Occipital lobe (tissue), 2 donors: ENCODE results near the gene MAST4. TPM values are rescaled to one million over a fixed set of nuclear protein-coding genes. Genes with fewer than 3 reads are reported as not detected.

Experiments used
- DNase-seq: peaks from one replicate; lab custom pipeline; 2025; lab: John Stamatoyannopoulos, UW
- total RNA-seq: library from RNA; depleted of rRNA; stranded (reverse); fragments of >200 nt; gene quantifications from one replicate; pipeline ENCODE4 v1.2.3, GENCODE V29; 2014

MAST4 gene
- total RNA-seq, 1 donor from 2014 or later = 13.6 TPM

GRCh38 chr5:66903709-66904108 is 307.5 kb downstream of the MAST4 start:
- no peak for DNase-seq

- no peak for DNase-seq
These were observed 308.0 kb downstream of the MAST4 start for GRCh38 chr5:66904189-66904588.

GRCh38 chr5:66906021-66906420 is 309.8 kb downstream of the MAST4 start:
- DNase-seq = no peak

- no peak for DNase-seq
These were observed 312.0 kb downstream of the MAST4 start for GRCh38 chr5:66908230-66908629.

- DNase-seq = no peak
These were observed 313.2 kb downstream of the MAST4 start for GRCh38 chr5:66909364-66909763.

- no peak for DNase-seq
These were observed 316.6 kb downstream of the MAST4 start for GRCh38 chr5:66912787-66913186.

- DNase-seq = no peak
These were observed 319.3 kb downstream of the MAST4 start for GRCh38 chr5:66915531-66915930.

DNA sequence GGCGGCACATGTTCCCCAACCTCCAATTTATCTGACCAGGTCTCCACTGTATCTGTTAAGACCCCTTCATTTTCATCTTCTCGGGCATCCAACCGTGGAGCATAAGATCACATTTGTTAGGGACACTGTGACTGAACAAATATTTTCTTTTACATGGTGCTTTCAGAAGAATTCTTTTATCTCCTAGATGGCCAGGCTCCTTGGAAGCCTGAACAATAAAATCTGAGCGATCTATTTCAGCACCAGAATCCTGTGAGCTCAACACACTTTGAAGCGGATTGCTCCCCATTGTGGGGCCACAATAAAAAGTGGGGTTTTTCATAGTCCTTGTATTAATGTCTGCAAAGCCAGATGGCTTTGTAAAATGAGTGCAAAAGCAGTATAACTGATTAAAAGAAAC is 326.7 kb downstream of the MAST4 start:
- no peak for DNase-seq

DNA sequence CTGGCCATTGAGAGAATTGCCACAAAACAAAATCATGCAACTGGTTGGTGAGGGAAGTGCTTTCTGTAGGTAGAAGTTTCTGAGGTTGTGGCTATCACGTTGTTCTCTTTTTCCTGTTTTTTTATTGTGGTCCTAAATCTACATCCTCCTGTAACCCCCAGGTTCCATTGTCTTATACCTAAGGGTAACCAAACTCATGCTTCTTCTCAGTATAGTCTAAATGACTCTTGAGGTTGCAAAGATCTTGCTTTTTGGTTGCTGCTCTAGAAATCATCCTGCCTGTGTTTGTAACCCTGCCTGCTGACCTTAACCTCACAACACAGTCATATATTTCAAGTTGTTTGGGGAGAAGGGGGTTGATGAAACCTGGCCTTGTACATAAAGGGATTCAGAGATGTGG is 327.3 kb downstream of the MAST4 start:
- DNase-seq = no peak

DNA sequence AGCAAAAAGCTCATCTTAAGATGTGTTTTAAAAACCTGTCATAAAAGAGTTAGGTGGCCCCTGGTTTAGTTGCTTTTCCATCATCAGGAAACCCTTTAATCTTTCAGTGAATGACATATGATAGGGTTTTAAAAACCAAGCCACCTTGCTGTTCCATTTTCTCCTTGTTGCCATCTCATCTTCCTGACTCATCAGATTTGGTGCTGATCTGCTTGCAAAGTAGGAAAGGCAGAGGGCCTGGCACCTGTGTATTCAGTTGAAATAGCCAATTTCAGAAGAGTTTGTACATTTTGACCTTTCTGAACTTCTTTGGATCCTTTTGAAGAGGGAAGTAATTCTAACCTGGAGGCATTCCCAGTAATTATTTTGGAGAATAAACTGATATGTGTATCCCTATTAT is 327.7 kb downstream of the MAST4 start:
- no peak for DNase-seq

- no peak for DNase-seq
These were observed 330.9 kb downstream of the MAST4 start for GRCh38 chr5:66927140-66927539.

DNA sequence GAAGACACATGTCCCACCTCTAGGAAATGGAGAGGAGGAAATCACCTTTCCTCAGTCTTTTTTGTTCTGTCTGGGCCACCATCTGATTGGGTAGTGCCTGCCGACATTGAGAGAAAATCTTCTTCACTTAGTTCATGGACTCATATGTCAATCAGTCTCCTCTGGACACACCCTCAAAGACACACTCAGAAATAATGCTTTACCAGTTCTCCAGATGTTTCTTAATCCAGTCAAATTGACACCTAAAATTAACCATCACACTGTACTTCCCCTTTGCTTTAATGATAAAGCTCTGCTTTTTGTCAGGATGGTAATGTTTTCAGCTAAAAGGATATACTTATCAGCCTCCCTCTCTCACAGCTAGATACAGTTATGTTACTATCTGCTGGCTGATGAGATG is 333.1 kb downstream of the MAST4 start:
- DNase-seq = no peak

DNA sequence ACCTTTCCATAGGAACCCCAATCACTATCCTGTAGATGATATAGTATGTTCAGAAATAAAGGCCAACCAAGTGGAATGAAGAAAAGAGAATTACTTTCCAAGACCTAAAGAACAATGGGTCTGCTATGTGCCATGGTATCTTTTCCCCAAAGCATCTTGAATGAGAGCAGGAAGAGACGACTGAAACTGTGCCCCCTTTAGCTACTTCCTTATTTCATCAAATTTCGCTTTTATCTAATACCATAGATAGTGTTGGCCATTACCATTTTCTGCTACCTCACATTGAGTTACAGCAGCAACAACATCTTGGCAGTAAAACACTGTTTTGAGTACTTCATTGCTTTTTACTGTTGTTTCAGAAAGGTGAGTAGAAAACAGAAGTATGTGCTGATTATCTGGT is 333.8 kb downstream of the MAST4 start:
- no peak for DNase-seq

- no peak for DNase-seq
These were observed 335.5 kb downstream of the MAST4 start for GRCh38 chr5:66931651-66932050.

DNA sequence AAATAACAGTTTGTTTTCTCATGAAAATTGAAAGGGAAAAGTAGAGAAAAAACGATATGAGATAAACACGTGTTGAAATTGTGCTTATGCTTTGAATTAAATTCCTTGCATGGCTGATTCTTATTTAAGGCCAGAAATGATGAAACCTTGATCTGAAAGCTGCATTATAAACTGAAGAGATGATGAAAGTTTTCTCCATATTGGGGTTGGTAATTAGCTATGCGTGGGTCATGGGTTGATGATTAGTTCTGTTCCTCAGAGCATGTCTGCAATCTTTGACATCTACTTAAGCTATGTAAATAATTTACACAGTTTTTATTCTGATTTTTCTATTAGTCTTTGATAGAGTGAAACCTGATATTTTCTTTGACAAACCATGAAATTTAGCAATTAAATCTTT is 336.3 kb downstream of the MAST4 start:
- DNase-seq = no peak

DNA sequence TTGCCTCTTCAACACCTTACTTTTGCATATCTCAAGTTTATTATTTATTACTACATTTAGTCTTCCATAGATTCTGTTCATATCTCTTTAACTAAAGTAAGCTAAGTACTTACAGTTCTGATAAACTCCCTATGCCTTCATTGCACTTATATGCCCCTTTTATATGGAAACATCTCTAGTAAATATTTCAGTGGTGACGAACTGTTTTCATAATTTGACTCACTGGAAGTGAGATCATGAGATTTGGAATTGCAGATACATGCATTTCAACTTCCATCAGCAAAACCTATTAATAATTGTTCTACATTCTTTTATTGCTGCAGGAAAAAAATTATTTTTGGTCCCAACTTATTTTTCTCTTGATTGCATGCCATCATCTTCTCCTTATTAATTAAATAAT is 336.9 kb downstream of the MAST4 start:
- no peak for DNase-seq

DNA sequence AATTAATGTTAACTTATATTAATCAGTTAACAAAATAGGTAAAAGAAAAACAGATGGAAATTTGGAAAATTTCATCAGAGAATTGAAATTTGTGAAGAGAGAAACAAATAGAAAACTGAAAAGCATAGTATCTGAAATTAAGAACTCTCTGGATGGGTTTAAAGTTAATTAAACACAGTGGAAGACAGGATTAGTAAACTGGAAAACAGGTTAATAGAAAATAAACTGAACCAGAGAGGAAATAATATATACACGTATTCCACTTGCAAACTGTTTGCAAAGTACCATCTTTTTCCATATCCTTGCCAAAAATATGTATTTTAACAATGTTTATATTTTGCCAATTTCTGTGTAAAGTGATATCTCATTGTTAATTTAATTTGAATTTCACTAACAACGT is 342.9 kb downstream of the MAST4 start:
- DNase-seq = no peak

GRCh38 chr5:66945389-66946349 is 349.5 kb downstream of the MAST4 start:
- no peak for DNase-seq

DNA sequence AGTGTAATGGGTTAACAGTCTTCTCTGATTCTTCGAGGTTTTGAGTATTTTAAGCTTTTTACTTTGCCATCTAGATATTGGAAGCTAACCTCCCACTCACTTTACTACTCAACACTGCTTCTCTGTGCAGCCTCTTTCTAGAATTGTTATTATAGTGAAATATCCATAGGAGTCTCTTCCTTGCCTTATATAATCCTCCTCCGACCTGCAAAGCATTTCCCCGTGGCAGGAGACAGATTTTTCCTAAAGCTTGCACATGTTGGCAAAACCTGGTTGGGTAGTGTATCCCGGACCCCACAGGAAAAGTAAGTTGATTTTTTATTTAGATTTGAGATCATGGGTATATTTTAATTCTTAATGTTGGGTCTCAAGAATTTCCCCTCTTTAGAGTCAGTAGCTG is 351.3 kb downstream of the MAST4 start:
- DNase-seq = no peak

DNA sequence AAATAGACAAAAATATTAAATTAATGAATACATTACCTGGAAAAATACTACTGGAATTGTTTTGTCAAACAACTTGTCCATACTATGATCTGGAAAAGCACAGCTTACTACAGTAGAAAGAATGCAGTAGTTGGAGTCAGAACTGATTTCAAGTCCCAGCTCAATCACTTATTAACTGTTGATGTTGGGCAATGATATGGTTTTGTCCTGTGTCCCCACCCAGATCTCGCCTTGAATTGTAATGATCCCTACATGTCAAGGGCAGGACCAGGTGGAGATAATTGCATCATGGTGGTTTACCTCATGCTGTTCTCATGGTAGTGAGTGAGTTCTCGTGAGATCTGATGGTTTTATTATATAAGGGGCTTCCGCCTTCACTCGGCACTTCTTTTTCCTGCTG is 352.9 kb downstream of the MAST4 start:
- DNase-seq = no peak

GRCh38 chr5:66952153-66952552 is 356.0 kb downstream of the MAST4 start:
- no peak for DNase-seq

- no peak for DNase-seq
These were observed 360.2 kb downstream of the MAST4 start for GRCh38 chr5:66956439-66956838.

DNA sequence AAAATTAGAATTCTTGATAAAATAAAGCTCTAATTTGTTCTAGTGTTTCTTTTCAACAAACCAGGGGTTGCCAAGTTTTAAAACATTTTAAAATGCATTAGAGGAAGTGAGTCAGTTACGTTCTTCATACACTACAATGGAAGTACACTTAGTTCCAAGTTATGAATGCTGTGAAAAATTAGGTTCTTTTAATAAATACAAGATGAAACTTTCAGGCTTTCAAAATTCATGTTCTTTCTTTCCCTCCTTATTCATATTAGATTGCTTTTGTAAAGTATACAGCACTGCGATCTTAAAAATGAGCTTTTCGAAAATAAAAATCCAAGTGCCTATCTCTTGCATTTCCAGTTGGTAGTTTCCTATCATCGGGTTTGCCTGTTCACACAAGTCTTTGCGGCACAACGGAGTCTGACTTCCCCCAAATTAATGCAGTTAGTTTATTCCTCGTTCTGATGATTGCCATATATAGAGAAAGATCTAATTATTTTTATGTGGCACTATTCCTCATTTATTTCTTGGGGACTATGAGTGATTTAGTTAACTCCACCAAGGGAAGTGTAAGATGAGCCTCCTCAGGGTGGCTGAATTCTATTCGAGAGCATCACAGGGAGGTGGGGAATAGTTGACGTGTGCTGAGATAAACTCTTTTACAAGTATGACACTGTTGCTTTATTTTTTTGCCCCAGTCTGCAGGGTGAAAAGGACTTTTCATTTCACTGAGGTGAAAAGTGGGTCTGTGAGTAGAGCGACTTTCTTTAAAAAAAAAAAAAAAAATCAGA is 362.2 kb downstream of the MAST4 start:
- no peak for DNase-seq
